T-helper 9 cell (primary cell): ENCODE data around the gene BEST1.
A peak's percentile ranks its signal among the peaks of the same experiment; 100 is the strongest.

Experiments
- DNase-seq: peaks from one replicate; pipeline ENCODE4 v3.0.0-alpha.2; 2020

Gene BEST1

DNA sequence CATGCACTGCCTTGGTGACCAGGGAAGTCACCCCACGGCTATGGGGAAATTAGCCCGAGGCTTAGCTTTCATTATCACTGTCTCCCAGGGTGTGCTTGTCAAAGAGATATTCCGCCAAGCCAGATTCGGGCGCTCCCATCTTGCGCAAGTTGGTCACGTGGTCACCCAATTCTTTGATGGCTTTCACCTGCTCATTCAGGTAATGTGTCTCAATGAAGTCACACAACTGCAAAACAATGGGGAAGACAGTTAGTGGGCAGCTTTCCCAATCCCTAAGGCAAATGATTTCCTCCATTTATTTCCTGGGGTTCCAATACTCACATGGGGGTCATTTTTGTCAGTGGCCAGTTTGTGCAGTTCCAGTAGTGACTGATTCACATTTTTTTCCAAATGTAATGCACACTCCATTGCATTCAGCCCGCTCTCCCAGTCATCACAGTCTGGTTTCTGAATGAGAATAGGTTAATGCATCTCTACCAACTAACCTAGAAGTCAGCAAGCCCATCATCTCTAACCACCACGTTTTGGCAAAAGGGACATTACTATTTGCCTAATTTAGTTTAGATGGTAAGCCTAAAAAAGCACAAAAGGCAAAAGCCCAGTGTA, 14.6 kb downstream of the BEST1 start:
- DNase-seq = peak; percentile 16

DNA sequence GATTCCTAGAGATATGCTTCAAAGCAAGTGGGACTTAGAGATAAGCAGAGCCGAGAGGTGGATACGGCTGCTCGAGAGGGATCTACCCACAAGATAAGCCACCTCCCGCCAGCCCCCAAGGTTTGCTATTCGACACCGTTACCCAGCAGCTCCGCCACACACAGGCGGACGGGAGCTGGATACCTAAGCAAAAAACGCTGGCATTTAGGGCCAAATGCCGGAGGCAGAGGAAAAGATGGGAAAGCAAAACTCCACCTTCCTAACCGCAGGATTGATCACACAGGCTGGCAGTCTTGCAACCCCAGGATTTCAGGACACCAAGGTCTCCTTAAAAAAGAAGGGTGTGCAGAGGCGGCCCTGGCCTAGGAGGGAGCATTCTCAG, 16.6 kb downstream of the BEST1 start:
- no peak for DNase-seq

DNA sequence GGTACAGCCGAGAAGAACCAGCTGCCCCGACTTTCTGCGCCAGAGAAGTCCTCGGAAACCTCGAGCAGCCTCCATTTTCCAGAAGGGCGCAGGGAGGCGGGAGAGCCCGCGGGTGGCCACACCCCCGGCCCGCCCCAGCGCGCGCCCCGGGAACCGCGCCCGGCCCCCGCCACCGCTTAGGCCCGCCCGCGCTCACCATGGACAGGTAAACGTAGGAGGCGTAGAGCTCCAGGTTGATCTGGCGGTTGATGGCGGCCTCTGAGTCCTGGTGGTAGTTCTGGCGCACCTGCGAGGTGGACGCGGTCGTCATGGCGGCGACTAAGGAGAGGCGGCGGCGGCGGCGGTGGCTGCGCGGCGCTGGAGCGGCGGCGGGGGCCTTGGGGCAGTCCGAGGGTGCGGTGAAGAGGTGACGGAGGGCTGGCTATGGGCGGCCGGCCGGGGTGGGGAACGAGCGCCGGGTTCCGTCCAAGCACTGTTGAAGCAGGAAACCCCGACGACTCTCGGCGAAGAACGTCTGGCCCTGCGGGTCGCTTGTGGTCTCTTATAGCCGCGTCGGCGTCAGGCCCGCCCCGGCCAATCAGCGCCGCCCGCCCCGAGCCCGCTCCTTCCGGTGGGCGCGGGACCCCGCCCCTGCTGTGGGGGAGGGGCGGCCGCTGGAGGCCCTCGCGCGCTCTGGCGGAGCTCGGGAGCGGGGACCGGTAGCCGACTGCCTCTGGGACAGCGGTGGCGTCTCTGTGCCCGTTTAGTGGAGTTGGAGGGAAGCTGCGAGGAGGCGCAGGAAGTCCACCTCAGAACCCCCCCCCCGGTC, 17.2 kb downstream of the BEST1 start, which contains the start of gene FTH1:
Gene FTH1, minus strand, starts transcription at position 519 of the 808 bp plus-strand sequence. Its CDS starts 209 bp downstream, at position 310.
- DNase-seq = peak; percentile 89

DNA sequence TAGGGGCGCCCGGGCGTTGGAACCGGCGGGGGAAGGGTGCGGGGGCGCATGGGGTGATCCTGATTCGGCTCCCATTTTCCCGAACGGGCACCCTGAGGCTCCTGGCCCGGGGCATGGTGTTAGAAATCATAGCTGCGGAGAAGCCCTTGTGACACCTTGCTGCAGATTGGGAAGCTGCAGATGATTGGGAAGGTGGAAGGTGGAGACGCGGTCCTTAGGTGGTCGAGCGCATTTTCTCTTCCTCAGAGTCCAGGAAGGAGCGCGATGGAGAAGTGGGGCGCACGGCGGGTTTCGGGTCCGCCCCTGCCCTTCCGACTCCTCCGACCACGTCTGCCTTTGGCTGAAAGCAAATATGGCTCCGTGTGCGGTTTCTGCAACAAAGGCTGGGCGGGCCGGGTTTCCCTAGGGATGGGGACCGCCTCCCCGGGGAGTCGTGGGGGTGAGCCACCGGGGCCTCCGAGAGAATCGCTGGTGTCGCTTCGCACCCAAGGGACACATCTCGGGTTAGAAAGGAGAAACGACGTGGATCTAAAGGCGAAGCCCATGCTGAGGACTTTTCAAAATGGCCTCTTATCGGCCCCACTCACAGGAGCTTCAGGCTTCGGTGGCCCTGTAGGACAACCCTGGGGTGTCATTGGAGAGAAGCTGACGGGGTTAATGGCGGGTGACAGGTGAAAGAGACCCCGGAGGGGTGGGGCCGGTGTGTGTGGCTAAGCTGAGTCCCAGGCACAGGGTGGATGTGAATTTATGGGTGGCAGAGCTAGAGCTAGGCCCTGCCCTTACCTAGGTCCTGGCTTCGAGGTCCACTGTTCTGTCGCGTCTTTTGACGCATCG, 18.0 kb downstream of the BEST1 start:
- no peak for DNase-seq

DNA sequence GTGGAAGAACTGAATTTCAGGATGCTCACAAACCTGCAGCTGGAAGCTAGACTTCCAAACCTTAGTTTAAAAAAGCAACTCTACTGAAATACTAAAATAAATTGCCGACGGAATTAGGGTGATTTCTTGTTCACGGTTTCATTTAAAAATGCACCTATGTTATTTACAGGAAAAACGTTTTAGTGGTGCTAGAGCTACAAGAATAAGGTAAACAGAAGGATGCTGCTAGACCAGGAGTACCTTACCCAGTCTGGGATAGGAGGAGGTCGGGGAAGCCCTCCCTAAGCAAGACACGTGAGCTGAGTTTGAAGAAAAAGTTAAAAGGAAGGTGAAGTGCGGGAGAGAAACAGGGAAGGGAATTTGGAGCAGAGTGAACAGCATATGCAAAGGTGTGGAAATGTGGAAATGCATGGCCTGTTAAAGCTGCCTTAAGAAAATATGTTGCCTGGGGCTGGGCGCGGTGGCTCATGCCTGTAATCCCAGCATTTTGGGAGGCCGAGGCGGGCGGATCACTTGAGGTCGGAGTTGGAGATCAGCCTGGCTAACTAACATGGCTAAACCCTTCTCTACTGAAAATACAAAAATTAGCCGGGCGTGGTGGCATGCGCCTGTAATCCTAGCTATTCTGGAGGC, 18.7 kb downstream of the BEST1 start:
- no peak for DNase-seq

DNA sequence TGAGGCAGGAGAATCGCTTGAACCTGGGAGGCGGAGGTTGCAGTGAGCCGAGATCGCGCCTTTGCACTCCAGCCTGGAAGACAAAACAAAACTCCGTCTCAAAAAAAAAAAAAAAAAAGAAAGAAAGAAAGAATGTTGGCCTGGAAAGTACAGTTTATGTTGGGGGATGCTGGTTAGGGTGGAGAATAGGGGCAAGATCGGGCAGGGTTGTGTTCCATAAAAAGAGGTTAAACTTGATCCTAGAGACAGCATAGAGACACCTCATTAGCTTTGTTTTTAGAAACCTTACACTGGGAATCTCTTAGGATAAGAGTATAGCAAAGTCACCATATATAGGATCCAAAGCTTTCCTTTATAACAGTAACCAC, 19.2 kb downstream of the BEST1 start:
- DNase-seq = no peak

DNA sequence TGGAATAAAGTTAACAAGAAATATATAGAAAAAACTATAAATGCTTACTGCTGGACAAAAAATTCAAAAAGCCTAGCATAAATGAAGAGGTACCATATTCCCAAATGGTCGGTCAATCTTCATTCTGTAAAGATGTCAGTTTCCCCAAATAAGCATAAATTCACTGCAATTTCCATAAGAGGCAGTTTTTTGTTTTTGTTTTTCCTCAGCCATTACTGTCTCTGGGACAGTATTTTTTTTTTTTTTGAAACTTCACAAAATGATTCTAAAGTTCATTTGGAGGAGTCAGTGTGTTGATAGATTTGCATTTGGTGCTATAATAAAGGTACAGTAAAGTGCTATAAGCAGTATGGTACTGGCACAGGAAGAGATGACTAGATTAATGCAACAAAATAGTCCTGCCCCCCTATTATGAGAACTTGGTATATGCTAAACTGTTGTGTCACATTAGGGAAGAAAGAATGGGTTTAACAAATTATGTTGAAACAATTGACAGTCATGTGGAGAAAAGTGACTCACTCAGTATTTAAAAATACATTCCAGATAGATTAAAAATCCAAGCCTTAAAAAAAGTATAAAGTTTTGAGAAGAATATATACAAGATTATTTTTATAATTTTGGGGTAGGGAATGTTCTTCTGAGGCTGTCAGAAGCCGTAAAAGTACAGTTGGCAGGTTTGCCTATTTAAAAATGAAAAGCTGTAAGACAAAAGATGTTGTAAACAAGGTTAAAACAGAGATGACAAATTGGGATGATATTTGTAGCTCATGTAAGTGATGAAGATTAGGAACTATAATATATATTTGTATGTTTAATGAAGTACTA, 19.9 kb downstream of the BEST1 start:
- no peak for DNase-seq

DNA sequence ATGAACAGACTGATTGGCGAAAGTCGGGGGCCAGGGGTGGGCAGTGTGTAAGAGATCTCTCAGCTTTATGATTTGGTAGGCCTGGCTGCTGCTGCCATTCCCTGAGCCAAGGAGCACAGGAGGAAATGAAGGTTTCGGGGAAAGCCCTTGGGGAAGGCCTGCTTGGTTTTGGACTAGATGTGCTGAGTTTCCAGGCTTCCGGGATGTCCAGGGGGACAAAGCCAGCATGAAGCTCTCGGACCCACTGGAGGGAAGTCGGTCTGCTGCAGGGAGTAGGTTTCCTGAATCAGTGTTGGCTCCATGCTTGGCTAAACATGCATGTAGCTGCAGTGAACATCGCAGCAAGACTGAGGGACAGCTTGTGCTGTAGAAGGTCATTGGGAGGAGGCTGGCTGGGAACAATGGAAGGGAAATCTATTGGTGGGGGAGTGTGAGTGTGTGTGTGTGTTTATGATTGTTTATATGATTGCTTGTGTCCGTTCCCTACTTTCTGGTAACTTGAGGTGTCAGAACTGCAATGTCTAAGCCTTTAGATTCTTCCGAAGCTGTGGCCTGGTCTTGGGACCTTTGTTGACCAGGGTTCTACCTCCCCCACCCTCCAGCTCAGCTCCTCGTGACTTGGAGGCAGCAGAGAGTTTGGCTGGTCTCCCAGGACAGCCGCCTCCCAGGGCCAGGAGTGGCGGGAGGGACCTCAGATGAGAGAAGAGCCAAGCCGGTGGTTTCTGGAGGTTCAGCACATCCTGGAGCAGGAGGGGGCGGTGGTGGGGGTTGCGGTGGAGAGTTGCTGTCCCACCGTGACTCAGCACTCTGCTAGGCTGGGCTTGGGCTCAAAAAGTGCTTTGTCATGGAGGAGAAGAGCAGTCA, 21.3 kb downstream of the BEST1 start:
- no peak for DNase-seq

DNA sequence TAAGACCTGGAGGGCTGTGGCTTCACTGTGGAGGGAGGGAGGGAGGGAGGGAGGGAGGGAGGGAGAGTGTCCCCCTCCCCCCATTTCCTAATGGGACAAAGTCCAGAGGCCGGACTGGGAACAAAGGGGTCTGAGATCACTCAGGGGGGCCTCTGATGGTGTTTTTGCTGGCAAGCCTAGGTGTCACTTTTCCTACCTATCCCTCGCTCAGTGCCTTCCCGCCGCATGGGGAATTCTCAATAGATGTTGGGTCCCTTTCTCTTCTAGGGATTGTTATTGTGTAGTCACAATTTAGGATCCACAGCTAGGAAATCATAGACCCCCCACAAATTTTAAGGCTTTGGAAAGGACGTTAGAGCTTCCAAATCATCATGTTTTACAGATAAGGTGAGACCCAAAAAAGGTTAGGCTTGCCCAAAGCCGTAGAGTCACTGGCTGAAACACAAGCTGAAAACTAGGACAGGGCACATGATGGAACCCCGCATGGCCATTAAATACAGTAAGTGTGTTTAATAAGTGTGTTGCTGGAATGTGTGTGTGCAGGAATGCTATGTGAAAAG, 22.0 kb downstream of the BEST1 start:
- no peak for DNase-seq

DNA sequence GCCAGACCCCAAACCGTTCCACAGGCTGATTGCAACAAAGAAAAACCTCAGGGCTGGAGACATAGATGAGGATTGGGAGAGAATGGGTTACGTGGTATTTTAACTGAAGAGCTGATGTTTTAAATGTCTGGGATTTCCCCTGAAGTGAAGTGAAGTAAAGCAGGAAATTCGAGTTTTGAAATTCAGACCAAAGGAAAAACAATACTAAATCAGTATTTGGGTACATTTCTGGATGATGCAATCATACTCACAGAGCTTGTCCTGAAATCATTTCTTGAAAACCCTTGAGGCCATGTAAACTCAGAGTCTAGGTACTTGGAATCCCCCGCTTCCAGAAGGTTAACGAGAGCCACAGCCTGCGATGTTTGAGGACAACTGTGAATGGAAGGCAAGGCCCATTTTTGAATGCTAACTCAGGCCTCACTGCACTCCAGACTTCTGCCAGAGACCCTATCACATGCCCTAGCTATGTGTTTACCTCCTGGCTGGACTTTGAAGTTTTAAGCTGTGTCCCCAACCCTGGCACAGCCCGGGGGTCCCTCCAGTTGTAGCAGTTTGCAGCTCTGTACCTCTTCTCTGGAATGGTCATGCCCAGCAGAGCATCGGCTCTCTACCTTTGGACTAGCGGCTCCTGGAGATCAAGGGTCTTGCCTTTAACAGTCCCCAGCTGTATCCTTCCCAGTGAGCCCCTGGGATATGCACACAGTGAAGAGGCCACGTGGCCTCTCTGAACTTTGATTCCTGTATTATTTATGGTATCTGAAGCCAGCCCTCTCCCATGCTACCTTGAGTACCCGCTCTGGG, 22.7 kb downstream of the BEST1 start:
- DNase-seq = no peak

DNA sequence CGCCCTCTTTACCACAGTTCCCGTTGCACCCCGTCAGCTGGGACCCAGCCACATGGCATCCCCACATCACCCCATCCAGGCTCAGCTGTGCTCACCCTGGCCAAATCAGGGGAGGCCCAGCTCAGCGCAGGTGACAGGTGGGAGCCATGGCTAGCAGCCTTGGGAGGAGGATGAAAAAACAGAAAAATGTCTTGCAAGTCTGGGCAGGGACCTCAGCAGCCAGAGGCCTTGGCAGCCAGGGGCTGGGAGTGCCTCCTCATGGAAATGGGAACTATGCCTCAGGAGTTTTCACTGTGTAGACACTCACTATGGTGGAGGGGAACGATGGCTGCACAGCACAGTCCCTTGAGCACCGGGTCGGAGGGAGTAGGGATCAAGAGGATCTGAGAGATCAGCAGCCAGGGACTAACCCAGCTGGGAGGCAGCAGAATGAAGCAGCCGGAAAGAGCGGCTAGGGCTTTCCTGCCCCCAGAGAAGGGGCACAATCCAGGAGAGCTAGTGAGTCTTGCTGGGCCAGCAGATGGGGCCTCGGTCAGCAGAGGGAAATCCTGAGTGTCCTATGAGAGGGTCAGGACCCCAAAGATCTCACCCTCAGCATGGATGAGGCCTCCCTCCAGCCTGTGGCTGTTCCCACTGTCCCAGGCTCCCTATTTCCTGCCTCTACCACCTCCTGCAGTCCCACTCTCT, 23.5 kb downstream of the BEST1 start:
- no peak for DNase-seq

DNA sequence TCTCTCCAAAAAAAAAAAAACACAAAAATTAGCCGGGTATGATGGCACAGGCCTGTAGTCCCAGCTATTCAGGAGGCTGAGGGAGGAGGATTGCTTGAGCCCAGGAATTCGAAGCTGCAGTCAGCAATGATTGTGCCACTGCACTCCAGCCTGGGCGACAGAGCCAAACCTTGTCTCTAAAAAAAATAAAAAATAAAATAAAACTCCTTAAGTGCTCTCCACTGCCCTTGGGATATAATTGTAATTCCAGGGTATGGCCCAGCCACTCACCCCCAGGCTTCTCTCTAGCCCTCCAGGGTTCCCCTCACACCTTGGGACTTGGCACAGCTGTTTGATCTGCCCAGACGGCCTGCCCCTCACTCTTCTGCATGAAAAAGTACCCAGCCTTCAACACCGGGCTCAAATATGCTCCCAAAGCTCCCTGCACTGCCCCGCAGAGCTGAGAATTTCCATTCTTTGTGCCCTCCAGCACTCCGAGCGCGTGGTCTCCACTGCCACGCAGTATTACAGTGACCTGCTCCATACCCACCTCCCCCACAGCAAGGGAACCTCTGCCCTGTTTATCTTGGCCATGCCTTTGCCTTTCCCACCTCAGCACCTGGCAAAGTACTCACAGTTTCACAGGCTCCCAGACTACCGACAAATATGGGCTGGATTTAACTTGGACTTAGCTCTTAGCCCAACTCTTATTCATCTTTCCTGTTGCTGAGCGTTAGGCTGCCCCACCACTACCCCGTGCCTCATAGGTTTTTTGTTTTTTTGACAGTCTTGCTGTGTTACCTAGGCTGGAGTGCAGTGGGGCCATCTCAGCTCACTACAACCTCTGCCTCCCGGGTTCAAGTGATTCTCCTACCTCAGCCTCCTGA, 24.8 kb downstream of the BEST1 start:
- no peak for DNase-seq

DNA sequence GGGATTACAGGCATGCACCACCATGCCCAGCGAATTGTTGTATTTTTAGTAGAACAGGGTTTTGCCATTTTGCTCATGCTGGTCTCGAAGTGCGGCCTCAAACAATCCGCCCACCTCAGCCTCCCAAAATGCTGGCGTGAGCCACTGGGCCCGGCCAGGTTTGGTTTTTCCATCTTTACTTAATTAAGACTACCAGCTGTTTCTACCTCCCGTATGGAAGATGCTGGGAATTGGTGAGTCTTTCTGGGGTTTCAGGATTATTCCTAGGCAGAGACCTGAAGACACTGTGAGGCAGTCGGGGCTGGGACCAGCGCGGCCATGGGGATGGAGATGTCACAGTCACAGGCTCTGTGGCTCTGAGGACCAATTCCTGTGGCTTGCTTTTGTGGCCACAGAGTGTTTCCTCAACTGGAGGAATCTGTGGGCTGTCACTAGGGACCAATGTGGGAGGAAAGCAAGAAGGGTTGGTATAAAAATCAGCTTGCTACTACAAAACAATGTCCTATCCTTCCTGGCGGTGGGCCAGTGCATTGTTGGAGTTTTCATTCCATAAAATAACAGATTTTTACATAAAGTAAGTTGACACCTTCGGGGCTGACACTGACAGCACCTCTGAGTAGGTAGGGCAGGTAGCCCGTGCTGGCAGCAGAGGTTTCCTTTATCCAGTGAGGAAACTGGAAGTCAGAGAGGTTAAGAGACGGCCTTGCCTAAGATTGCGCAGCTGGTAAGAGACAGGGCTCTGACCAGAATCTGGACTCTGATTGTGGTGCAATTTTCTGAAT, 25.7 kb downstream of the BEST1 start:
- no peak for DNase-seq

DNA sequence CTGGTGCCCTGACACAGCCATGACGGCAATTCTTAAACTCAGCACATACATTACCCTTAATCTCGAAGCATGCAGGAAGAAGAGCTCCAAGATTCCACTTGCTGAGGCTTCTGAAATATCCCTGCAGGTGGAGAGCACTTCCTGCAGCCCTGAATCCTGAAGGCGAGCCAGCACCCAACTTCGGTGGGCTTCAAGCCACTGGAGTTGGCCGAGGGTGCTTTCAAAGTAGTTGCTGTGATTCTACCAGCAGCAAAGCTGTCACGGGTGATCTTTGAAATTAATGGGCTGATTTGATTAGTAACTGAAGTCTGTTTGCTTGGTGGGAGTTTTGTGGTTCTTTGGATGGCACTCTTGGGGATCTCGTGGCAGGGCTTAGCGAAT, 26.3 kb downstream of the BEST1 start:
- no peak for DNase-seq

DNA sequence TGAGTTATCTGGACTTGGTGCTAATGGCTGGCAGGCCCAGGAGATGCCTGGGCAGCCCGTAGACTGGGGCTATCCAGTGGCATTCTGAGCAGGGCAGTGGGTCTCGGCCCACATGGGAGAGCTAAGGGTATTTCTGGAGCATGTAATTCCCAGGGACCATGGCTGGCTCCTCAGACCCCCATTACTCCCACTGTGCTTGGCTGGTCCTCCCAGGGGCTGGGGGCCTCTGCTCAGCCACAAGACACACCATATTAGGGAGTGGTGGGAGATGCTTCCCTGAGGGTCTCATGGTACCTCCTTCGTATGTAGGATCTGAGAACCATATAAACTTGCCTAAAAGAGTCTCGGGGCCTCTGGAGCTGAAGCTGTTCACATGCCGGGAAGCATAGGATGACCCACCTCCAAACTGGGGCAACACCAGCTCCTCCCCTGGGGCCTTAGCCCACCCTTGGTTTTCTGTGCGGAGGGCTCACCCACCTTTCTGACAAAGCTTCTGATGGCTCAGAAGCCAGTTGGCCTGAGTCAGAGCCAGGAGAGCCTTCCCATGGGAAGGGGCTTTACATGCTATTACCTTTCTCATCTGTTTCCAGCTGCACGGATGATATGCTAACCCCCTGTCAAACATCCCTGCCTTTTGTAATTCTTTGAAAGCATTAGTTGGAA, 26.8 kb downstream of the BEST1 start:
- DNase-seq = no peak

DNA sequence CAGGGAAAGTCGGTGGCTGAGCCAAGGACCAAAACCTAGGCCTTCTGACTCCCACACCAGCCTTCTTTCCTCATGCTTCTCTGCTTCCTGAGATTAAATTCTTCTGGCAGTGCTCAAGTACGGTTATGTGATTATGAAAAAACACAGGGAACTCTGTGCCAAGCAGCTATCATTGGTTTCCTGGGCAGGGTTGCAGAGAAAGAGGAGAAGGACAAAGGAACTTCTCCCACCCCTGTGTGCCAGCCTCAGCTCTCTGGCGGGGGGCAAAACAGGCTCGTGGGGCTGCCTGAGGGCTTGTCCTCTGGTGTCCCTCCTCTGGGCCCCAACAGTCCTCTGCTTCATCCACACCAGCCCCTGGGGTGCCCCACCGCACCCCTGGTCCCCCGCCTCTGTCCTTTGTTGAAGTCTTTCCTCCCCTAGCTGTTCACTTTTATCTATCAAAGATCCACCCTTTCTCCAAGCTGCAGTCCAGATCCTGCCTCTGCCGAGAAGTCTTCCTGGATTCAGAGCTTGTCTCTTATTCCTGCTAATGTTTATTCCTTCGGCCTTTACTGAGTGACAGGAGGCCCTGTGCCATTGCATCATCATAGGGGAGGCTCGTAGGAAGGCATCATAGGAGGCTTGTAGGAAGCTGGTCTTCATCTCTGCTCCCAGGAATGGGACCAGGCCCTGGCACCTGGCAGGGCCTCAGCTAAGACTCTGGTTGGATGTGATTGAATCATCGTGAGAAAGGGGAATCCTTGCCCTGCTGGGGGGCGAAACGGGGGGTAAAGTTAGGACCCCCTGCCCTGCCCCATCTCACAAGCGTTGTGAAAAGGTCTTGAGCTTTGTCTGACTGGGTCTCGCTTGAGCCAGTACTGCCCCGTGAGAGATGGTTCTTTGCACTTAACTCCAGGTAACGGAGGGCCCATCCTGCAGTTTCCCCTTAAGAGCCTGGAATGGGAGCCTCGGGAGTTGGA, 28.8 kb downstream of the BEST1 start:
- DNase-seq = no peak
